SK-N-SH (cell line): ENCODE results near the gene KRT4. TPM values are rescaled to one million over a fixed set of nuclear protein-coding genes. Genes with fewer than 3 reads are reported as not detected.

Source experiments
- CTCF ChIA-PET: fragments of 300-600, 350-600 bp; formaldehyde crosslinking; extraction: SDS; loops from one replicate; lab custom pipeline; 2021; lab: Yijun Ruan, JAX
- POLR2A ChIA-PET: fragments of 350-600 bp; sonication (Branson Sonifier 250); formaldehyde crosslinking; extraction: SDS; loops from one replicate; lab custom pipeline; 2020; ENCODE audit warnings: antibody characterized with exemption, inconsistent platforms; lab: Yijun Ruan, JAX
- DNase-seq: peaks from one replicate; pipeline ENCODE4 v3.0.0; 2012
- H2AFZ ChIP-seq: fragments of 200-600 bp; sonication (generic); 2 replicates; pipeline ENCODE4 v1.8.1; 2016; ENCODE audit warnings: antibody characterized with exemption, mild to moderate bottlenecking, low read depth
- H3F3A ChIP-seq: fragments of 200-600 bp; sonication (generic); replicated peaks from 2 replicates; pipeline ENCODE3; 2016; ENCODE audit warnings: antibody characterized with exemption, mild to moderate bottlenecking; ENCODE audit not compliant: insufficient read depth
- H3K27ac ChIP-seq, 2 experiments: fragments of 200-500 bp in 1 of 2; fragments of 200-600 bp in 1 of 2; sonication (Bioruptor generic) in 1 of 2; sonication (generic), shearing (Covaris generic) in 1 of 2; 2 replicates each; pipeline versions ENCODE4 v1.5.1 to v1.6.1; 2014 to 2016; ENCODE audit warnings: low read depth in 2 of 2, inconsistent platforms in 1 of 2, low read length in 1 of 2, mild to moderate bottlenecking in 1 of 2, mixed read lengths in 1 of 2
- H3K27me3 ChIP-seq: fragments of 200-600 bp; sonication (generic), shearing (Covaris generic); 2 replicates; pipeline ENCODE4 v1.6.1; 2016; ENCODE audit warnings: mixed run types; ENCODE audit not compliant: insufficient read depth
- H3K36me3 ChIP-seq, 2 experiments: fragments of 200-500 bp in 1 of 2; fragments of 200-600 bp in 1 of 2; sonication (Bioruptor generic) in 1 of 2; sonication (generic) in 1 of 2; replicated peaks in 1 of 2; 2 replicates each; pipeline versions ENCODE3 to v1.5.1; 2014 to 2016; ENCODE audit warnings: low read length in 1 of 2, mild to moderate bottlenecking in 1 of 2; ENCODE audit not compliant: insufficient read depth in 2 of 2, control insufficient read depth in 1 of 2
- H3K4me1 ChIP-seq, 2 experiments: fragments of 200-500 bp in 1 of 2; fragments of 200-600 bp in 1 of 2; sonication (Bioruptor generic) in 1 of 2; sonication (generic), shearing (Covaris generic) in 1 of 2; 2 replicates each; pipeline versions ENCODE4 v1.5.1 to v1.6.1; 2014 to 2016; ENCODE audit warnings: low read depth in 1 of 2, low read length in 1 of 2, mixed run types in 1 of 2; ENCODE audit not compliant: insufficient read depth in 2 of 2, control insufficient read depth in 1 of 2
- H3K4me2 ChIP-seq: fragments of 200-600 bp; sonication (generic), shearing (Covaris generic); 2 replicates; pipeline ENCODE4 v1.6.1; 2017; ENCODE audit warnings: mixed run types
- H3K4me3 ChIP-seq, 2 experiments: fragments of 200-500 bp in 1 of 2; fragments of 200-600 bp in 1 of 2; sonication (Bioruptor generic) in 1 of 2; sonication (generic), shearing (Covaris generic) in 1 of 2; 2 replicates each; pipeline versions ENCODE4 v1.5.1 to v1.8.1; 2014 to 2016; ENCODE audit warnings: low read depth in 2 of 2, inconsistent platforms in 1 of 2, low read length in 1 of 2, mild to moderate bottlenecking in 1 of 2, mixed read lengths in 1 of 2, moderate library complexity in 1 of 2
- H3K79me2 ChIP-seq: fragments of 200-600 bp; sonication (generic); 2 replicates; pipeline ENCODE4 v1.8.1; 2017; ENCODE audit warnings: mild to moderate bottlenecking; ENCODE audit not compliant: insufficient read depth
- H3K9ac ChIP-seq: fragments of 200-600 bp; sonication (generic); 2 replicates; pipeline ENCODE4 v1.6.1; 2017; ENCODE audit warnings: mixed run types
- H3K9me2 ChIP-seq: fragments of 200-600 bp; sonication (generic); 2 replicates; pipeline ENCODE4 v1.6.1; 2017; ENCODE audit warnings: mixed run types
- H3K9me3 ChIP-seq: fragments of 200-600 bp; sonication (generic); 2 replicates; pipeline ENCODE4 v1.6.1; 2017; ENCODE audit warnings: mixed run types, mild to moderate bottlenecking, moderate library complexity
- H4K20me1 ChIP-seq: fragments of 200-600 bp; sonication (generic); 2 replicates; pipeline ENCODE4 v1.6.1; 2017; ENCODE audit warnings: mild to moderate bottlenecking, mixed run types; ENCODE audit not compliant: insufficient read depth
- GABPA ChIP-seq: IDR thresholded peaks from 2 replicates; pipeline ENCODE4 v1.4.0; 2012; ENCODE audit warnings: low read depth, mild to moderate bottlenecking
- GATA2 ChIP-seq: sonication (generic); formaldehyde crosslinking; IDR thresholded peaks from 2 replicates; pipeline ENCODE4 v1.5.0; 2020; ENCODE audit warnings: mild to moderate bottlenecking, missing genetic modification reagents
- NFIC ChIP-seq: IDR thresholded peaks from 2 replicates; pipeline ENCODE4 v1.4.0; 2012; ENCODE audit warnings: borderline replicate concordance
- RXRA ChIP-seq: IDR thresholded peaks from 2 replicates; pipeline ENCODE4 v1.4.0; 2012; ENCODE audit warnings: low read depth, mild to moderate bottlenecking, borderline replicate concordance
- YY1 ChIP-seq: IDR thresholded peaks from 2 replicates; pipeline ENCODE4 v1.4.0; 2012; ENCODE audit warnings: low read depth, mild to moderate bottlenecking
- WGBS: methylation state at CpG from one replicate; pipeline ENCODE4 v1.1.6; 2017; ENCODE audit warnings: low lambda C conversion rate; 5-methylcytosine and 5-hydroxymethylcytosine counted together
- polyA plus RNA-seq, 3 experiments: library from polyadenylated mRNA; depleted of rRNA; stranded (reverse); fragments of >200 nt; gene quantifications; 2 replicates each; pipeline ENCODE4 v1.2.3, GENCODE V29; 2012
- TF ChIP-seq, protein P1 (sequence below): IDR thresholded peaks from 2 replicates; pipeline ENCODE4 v1.4.0; 2012; ENCODE audit warnings: low read depth, borderline replicate concordance
- TF ChIP-seq, protein P2 (sequence below): IDR thresholded peaks from 2 replicates; pipeline ENCODE4; 2012
- TF ChIP-seq, protein P3 (sequence below): fragments of 150-350 bp; IDR thresholded peaks from 2 replicates; pipeline ENCODE4 v1.6.1; 2017; ENCODE audit warnings: antibody characterized with exemption, low read length, low read depth, borderline replicate concordance

KRT4 gene
- polyA plus RNA-seq, 1 of the 3 experiments (the other 2 are of a cell fraction) = not detected

DNA sequence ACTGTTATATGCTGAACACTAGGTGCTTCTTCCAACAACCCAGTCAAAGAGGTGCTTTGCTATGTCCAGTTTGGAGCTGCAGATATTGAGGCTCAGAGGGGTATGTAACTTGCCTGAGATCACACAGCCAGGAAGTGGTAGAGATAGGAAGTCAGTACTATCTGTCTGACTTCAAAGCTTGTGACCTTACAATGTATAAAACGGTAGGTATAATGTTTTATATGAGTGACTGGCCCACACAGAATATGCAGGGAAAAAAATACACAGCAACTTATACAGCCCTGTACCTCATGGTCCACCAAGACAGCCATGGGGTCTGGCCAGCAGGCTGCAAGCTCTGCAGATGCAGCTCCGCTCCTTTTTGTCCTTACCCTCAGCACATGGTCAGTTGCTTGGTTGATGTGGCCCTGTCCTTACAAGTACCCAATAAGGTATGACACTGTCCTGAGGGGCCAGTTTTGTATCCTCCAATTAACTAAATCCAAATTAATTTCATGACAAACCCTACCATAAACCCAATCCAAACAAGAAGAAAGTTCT lies 3.9 kb upstream of the KRT4 start (continued):
- TF ChIP-seq, protein P1, sequence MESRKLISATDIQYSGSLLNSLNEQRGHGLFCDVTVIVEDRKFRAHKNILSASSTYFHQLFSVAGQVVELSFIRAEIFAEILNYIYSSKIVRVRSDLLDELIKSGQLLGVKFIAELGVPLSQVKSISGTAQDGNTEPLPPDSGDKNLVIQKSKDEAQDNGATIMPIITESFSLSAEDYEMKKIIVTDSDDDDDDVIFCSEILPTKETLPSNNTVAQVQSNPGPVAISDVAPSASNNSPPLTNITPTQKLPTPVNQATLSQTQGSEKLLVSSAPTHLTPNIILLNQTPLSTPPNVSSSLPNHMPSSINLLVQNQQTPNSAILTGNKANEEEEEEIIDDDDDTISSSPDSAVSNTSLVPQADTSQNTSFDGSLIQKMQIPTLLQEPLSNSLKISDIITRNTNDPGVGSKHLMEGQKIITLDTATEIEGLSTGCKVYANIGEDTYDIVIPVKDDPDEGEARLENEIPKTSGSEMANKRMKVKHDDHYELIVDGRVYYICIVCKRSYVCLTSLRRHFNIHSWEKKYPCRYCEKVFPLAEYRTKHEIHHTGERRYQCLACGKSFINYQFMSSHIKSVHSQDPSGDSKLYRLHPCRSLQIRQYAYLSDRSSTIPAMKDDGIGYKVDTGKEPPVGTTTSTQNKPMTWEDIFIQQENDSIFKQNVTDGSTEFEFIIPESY = no peak
- TF ChIP-seq, protein P2, sequence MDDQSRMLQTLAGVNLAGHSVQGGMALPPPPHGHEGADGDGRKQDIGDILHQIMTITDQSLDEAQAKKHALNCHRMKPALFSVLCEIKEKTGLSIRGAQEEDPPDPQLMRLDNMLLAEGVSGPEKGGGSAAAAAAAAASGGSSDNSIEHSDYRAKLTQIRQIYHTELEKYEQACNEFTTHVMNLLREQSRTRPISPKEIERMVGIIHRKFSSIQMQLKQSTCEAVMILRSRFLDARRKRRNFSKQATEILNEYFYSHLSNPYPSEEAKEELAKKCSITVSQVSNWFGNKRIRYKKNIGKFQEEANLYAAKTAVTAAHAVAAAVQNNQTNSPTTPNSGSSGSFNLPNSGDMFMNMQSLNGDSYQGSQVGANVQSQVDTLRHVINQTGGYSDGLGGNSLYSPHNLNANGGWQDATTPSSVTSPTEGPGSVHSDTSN = no peak

DNA sequence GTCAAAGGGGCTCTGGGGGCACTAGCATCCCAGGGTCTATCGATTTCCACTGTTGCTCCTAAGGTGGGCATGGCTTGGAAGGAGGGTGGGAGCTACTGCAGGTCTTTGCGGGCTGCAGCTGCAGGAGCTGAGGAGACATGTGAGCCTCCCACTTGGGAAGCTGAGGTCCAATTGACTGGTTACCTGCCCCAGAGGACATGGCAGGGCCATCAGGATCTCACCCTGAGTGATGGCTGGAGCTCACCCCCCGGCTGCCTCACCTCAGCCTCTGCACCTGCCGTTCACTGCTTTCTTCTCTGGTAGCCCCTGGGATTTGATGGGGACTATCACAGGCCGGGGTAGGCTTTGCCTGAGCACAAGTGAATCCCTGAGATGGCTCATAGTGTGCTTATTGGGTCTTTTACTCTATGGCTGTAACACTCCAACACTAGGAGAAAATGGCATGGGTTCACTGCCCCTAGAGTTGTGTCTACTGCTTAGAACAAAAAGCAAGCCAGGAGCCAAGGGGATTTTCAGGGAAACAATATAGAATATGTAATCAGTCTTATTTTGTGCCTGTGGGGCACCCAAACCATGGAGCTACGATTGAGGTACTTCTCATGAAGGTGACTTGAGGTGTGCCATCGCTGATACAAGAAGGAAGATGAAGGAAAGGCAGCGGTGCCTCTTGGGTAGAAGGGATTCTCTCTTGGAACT lies 3.2 kb upstream of the KRT4 start:
- no peak overlapping the region for H3K27ac ChIP-seq
- ChIA-PET POLR2A (no interaction called here), CTCF (interaction anchor here (0.7 to 1.7 kb wide), 2 partner anchors 68 to 267 kb away, joined by 3 to 4 read pairs; no protein-coding TSS in a partner anchor)
- H3K9me2 ChIP-seq = no peaks in the 10 kb centered on the region
- peaks cover 44% of the 10 kb centered on the region for H3K27me3 ChIP-seq
- no peak for DNase-seq
- no peak overlapping the region for H3K4me2 ChIP-seq
- H3K9ac ChIP-seq = no peak overlapping the region
- no peaks in the 10 kb centered on the region for H3K36me3 ChIP-seq
- no peak overlapping the region for H2AFZ ChIP-seq
- H3K9me3 ChIP-seq = no peaks in the 10 kb centered on the region
- WGBS = 17% methylated on average over 6 of the region's 8 CpGs
- no peaks in the 10 kb centered on the region for H3F3A ChIP-seq
- TF ChIP-seq, protein P3, sequence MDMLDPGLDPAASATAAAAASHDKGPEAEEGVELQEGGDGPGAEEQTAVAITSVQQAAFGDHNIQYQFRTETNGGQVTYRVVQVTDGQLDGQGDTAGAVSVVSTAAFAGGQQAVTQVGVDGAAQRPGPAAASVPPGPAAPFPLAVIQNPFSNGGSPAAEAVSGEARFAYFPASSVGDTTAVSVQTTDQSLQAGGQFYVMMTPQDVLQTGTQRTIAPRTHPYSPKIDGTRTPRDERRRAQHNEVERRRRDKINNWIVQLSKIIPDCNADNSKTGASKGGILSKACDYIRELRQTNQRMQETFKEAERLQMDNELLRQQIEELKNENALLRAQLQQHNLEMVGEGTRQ = no peak
- TF ChIP-seq GABPA = no peak
- TF ChIP-seq NFIC = no peak
- TF ChIP-seq RXRA = no peak
- no peak for TF ChIP-seq YY1
- no peak for TF ChIP-seq GATA2 (CRISPR knock-in tag)
- no peaks in the 10 kb centered on the region for H4K20me1 ChIP-seq
- no peaks in the 10 kb centered on the region for H3K79me2 ChIP-seq
- H3K4me1 ChIP-seq = no peaks in the 10 kb centered on the region
- H3K4me3 ChIP-seq = no peak overlapping the region
